GM18858 (cell line): Measurements from ENCODE around the gene EIF6.

ENCODE experiments used
- ATAC-seq: cut with Tn5 transposase; IDR thresholded peaks from one replicate; pipeline ENCODE4 v1.9.1; 2021; ENCODE audit not compliant: unreplicated experiment

The EIF6 gene

DNA sequence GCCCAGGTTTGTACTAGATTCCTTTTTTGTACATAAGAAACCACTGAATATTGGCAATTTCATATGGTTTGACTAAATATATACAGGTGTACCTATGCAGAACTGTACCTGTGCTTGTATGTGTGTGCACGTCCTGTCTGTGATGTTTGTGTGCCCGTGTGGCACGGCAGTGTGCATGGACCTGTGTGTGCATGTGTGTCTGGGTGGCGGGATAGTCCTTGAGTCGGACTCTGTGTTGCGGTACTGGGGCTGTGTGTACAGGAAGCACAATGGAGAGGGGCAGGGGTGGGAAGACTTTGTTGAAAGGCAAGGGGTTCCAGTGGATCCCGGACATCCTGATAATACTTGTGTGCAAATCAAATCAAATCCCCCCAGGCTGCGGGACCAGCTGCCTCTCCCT is 11.1 kb upstream of the EIF6 start:
- no peak for ATAC-seq

DNA sequence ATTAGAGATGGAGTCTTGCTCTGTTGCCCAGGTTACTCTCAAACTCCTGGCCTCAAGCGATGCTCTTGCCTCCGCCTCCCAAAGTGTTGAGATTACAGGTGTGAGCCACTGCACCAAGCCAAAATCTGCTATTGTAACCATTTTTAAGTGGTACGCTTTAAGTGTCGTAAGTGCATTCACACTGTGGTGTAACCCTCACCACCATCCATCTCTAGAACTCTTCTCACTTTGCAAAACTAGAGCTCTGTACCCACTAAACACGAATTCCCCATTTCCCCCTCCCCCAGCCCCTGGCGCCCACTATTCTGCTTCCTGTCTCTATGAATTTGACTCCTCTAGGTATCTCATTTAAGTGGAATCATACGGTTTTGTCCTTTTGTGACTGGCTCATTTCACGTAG is 10.5 kb upstream of the EIF6 start:
- no peak for ATAC-seq

DNA sequence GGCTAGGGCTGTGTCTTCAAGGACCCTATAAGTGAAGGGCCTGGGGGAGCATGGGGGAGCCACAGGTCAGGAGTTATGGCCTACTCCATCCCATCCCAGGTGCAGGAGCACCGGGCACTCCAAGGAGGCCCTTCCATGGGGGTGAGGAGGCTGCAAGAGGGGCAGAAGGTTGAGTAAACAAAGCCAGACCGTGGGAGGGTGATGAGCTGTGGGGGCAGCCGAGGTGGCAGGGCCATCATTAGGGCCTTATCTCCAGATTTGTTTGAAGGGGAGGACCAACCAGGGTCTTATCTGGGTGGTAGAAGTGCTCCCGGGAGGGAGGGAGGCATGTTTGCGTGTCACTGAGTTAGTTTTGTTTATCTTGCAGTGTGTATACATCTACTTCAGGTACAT is 9.7 kb upstream of the EIF6 start:
- no peak for ATAC-seq

DNA sequence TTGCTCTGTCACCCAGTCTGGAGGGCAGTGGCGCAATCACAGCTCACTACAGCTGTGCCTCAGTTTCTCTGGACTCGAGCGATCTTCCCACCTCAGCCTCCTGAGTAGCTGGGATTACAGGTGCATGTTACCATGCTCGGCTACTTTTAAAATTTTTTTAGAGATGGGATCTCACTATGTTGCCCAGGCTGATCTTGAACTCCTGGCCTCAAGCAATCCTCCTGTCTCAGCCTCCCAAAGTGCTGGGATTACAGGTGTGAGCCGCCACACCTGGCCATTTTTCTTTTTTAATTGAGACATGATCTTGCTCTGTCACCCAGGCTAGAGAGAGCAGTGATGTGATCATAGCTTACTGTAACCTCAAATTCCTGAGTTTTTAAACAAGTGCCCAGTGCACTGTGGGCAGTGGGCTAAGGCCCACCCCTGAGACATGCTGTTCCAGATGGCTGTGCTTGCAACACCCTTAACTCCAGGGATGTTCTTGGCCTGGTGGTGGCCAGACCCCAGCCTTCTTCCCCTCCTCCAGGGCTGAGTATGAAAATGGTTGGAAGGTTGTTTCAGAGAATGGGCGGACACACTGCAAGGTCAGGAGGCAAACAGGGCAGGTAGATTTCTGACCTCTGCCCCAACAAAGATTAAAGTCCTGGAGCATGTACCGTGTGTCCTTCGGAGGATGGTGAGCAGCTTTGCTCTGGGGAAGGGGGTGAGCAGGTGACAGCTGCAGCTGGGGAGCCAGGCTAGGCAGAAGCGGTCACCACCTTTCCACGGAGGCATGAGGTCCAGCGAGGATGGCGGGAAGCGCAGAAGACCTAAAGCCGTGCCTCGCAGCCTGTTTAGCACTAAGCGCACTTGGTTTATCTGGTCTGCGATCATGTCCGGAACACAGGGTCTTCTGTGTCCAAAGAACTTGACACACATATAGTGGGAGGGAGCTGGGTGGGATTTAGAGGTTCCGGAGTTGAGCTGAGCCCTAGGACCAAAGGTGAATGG is 9.0 kb upstream of the EIF6 start:
- ATAC-seq = no peak

DNA sequence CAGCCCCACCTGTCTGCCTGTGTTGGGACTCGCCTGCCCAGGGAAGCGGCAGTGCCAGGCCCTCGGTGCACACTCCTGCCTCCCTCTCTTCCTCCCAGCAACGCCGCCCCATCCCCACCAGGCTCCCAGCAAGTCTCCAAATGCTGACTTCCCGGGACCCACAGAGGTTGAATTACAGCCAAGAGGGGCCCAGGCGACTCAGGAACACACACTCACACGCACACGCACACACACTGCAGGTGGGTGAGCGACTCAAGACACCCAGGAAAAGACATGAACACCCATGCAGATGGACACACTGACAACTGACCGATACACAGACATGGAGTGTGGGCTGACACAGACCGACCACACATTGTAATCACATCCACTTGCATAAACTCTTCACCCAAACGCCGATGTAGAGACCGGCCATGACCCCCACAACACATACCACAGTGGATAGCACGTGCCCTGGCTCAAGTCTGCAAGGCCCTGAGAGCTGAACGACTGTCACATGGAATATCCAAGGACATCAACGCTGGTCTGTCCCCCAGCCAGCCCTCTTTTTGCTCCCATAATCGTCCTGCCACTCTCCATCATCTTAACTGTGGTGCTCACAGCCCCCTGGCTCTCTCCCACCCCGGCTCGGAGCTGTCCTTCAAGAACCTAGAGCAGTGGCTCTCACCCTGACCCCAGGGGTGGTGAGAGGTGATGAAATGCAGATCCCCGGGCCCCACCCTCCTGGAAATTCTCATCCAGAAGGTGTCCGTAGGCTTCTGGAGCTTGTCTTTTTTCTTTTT is 8.1 kb upstream of the EIF6 start:
- ATAC-seq = no peak

DNA sequence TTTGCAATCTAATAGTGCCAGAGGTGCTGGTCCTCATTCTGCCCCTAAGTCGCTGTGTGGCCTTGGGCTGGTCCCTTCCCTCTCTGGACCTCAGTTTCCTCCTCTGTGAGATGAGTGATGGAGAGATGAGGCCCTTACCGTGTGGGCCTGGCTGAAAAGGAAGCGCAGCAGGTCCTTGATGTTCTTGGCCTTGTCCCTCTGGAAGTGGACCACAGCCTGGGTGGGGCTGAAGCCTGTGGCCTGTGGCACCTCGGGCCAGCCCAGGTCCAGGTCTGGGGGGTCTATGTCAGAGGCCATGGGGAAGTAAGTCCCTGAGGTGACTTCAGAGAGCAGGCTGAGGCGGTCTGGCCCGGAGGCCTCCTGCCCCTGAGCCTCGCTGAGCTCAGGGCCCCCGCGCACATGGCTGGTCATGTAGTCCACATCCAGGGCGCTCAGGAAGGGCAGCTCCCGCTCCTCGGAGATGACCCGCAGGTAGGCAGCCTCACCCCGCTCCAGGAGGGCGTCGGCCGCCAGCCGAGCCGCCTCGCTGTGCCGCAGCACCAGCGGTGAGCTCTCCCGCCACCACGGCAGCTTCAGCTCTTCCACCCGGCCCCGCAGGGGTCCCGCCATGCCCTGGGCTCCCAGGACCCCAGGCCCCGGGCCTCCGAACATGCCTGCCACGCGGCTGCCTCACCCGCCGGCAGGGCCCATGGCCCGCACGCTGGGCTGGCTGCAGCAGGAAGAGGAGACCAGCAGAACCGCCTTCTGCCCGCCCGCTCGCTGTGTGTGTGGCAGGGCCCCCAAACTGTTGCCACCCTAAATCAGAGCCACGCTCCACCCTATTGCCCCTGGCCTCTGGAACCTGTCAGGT is 7.3 kb upstream of the EIF6 start, which contains the start of gene FAM83C:
TSS of gene FAM83C (minus strand) at position 772 of the 850 bp plus-strand sequence. CDS start at position 651, 121 bp downstream.
- ATAC-seq = no peak

DNA sequence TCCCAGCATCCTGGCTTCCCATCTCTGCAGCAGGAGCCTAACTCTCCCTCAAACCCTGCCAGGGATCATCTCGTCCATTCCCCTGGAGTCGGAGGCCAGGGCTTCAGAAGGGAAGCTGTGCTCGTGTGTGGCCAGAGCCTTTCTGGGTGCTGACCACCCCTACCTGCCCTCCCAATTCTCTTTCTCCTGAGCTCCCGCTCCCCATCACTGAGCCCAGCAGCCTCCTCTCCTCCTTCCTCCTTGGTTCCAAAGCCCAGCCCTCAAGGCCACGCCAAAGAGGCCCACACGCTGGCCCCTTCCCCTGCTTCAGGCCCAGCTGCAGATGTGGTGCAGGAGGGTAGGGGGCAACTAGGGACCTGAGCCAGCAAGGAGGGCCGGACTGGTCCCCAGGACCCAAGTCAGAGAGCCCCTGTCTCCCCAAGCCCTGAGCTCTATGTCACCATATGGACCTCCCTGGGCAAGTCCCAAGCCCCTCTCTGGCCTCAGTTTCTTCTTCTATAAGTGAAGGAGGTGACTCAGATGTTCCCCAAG is 6.4 kb upstream of the EIF6 start:
- ATAC-seq = no peak

DNA sequence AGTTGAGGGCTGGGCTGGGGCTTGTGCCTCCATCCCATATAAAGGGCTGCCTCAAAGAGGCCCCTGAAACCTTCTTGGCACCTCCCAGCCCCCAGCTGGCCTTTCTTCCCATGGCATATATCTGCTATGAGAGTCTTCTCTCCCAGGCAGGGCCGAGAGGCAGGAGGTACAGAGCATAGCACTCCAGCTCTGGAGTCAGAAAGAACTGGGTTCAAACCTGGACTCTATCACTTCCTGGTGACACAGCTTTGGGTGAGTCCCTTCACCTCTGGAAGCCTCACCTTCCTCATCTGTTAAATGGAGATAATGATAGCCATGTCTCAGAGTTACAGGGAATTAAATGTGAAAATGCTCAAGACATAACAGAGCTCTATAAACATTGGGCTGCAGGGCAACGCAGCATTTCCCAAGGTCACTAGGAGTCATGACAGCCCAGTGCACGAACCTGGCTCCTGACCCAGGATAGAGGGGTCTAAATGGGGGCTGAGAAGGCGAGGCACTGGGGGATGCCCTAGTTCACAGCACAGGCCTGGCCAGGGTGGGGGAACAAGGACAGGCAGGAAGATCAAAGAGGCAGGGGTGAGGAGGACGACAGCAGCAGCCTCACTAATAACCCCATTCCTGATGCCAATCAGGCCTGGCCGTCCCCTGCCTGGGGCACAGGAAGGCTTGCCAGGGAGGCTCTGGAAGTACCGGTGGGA is 5.8 kb upstream of the EIF6 start:
- ATAC-seq = no peak

DNA sequence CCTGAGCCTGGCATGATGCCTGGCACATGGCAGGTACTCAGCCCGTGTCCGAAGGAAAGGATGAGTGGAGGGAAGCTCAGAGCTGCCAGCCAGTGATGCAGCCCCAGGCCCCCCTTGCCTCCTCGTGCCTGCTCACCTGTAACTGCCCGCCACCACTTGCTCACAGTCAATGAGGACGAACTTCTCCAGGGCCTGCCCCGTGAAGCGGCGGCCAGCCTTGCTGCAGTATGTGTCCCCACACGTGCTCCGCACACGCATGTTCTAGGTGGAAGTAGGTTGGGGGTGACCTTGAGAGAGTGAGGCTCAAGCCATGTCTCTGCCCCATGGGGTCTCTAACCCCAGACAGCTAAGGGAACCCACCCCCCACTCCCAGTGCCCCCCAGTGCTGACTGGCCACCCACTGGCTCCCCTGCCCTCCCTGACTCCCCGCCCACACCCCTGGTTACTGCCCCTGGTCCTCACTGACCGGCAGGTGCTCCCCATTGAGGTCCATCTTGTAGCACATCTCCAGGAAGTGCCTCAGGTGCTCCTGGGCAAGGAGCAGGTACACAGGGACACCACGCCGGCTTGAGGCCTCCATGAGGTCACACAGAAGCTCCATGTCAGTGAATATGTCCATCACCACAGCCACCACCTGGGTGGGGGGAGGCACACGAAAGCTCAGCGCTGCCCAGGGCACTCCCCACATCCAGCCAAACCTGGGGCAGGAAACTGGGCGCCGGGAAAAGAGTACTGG is 3.9 kb upstream of the EIF6 start:
- no peak for ATAC-seq

DNA sequence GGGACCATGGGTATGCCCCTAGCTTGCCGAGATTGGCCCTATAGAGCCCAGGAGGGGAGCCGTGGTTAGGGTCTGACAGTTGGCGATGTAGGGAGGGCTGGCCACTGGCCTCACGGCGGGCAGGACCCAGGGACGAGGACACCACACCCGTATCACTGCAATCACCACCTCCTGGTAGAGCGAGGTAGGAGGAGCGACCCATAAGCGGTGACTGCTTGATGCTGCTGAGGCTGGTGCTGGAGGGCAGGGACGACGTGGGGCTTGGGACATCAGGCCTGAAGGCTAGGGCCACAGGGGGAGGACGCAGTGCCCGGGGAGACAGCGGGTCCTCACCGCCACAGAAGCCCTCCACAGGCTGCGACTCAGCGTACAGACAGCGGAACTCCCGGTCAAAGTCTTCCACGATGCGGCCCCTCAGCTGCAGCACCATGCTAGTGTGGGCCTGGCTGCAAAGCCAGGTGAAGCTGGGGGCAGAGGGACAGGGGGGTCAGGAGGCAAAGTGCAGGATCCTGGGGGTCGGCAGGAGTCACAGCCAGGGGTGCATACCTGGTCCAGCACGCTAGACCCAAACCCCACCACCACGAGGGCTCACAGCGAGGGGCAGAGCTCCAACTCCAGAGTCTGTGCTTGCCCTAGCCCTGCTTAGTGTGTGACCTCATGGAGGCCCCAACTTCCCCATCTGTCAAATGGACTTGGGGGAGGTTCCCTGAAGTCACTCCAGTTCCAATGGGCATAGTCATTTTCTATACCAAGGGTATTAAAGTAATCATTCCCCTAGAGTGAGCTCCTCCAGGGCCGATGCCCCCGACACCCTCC is 3.1 kb upstream of the EIF6 start:
- no peak for ATAC-seq

DNA sequence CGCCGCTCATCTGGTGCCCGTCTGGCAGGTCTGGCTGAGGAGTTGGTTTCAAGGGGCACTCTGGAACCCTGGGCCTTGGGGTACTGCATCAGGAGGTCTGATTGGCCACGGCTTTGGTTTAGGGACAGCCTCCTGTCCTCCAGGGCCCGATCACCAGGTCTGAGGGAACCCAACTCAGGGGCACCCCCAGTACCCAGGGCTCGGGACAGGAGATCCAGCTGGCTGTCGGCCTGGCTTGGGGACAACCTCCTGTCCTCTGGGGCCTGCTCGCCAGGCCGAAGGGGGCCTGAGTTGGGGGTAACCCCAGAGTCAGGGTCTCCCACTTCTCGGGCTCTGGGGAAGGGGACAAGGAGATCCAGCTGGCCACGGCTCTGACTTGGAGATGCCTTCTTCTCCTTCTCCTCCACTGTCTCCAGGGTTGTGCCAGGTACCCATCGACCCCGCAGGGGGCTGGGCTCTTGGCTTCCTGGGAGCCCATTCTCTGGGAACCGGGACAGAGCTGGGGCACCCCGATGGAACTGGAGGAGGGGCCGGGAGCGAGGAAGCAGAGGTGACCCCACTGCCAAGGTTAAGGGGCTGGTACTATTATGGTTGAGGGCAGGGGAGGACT is 2.4 kb upstream of the EIF6 start:
- no peak for ATAC-seq

DNA sequence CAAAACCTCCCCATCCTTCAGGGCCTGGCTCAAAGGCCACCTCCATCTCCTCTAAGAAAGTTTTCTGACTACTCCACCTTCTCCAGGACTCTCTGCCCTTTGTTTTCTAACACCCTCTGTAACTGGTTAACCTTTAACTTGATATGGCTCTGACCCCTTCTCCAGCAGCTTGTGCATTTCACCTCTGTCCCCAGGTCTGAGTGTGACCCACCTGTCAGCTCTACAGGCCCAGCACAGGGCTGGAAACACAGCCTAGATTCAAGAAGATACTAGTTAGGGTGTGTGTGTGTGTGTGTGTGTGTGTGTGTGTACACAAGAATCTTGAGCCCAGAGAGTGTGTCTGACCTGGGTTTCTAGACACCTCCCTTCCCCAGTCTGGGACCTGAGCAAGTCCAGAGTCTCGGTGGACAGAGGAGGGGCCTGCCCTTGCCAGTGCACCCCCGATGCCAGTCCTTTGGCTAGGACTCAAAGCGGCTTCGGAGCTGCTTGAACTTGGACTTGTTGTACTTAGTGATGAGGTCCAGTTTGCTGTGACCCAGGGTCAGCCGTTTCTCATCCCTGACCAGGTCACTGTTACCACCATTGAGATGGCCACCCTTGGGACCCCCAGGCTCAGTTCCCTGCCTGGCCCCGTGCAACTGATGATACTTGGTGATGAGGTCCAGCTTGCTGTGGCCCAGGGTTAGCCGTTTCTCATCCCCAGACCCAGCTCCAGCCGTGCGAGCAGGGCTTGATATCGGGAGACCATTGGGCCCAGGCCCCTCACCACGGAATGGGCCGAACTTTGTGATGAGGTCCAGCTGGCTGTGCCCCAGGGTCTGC is 1.7 kb upstream of the EIF6 start:
- ATAC-seq = no peak

DNA sequence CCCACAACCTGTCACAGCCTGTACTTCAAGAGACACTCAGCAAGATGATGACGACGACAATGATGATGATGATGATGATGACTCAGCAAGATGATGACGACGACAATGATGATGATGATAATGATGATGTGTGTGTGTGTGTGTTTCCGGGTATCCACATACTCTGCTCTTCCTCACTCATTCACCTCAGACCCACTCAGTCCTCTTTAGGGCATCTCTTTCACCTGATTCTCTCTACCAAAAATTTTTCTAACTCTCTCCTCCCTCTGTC is 1.2 kb upstream of the EIF6 start:
- no peak for ATAC-seq

DNA sequence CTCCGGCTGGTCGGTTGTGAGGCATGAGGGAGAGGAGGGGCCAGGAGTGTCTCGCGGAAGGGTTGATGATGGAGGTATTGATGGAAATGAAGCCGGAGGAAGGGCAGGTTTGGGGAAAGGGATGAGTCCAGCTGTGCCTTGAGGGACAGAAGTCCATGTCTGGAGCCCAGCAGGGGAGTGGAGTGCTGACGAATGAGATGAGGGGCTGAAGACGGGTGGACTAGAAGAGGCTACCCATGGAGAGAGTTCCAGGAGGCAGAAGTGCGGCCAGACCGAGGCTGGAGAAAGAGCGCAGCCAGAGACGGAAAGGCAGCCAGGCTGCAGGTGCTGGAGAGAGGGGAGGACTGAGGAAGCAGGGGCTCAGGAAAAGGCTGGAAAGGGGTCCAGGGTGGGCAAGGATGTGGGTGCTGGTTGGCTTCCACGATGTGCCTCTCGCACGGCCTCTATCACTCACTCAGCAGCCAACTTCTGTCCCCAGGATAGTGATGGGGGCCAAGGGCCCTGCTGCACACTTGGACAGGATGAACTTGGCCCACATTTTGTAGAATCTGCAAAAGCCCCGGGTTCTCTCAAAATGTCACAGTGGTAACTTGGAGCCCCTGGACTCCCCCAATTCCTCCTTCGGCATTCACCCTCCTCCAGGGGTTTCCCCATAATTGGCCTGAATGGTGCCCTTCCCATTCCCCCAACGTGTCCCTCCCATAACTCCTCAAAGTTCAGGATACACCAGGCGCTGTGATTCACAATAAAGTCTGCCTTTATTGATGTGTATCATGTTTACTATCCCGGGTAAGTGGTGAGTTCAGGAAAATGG is 627 bp upstream of the EIF6 start:
- ATAC-seq = no peak

DNA sequence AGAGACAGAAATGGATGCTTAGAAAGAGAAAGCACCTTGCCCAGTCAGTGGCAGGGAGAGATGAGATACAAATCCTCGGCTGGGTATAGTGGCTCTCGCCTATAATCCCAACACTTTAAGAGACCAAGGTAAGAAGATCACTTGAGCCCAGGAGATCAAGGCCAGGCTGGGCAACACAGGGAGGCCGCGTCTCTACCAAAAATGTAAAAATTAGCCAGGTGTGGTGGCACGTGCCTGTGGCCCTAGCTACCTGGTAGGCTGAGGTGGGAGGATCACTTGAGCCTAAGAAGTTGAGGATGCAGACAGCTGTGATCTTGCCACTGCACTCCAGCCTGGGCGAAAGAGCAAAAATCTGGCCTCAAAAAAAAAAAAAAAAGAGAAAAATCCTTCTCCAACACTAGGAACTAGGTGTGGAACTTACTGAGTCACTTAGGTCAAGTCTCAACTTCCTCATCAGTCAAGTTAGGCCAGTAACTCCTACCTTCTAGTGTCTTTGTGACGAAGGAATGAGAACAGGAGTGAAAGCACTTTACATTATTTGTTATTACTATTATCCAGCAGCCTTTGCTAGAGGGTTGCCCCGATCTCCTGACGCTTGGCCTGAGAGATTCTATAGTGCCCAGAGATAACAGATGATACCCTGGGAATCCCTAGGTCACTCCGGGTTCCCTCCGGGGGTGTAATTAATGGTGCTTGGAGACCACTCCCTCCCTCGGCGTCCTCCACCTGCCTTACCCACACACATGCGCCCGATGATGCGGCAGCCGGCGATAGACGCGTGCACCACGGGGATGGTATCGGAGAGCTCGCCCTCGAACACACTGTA is 918 bp downstream of the EIF6 start:
- ATAC-seq = no peak

DNA sequence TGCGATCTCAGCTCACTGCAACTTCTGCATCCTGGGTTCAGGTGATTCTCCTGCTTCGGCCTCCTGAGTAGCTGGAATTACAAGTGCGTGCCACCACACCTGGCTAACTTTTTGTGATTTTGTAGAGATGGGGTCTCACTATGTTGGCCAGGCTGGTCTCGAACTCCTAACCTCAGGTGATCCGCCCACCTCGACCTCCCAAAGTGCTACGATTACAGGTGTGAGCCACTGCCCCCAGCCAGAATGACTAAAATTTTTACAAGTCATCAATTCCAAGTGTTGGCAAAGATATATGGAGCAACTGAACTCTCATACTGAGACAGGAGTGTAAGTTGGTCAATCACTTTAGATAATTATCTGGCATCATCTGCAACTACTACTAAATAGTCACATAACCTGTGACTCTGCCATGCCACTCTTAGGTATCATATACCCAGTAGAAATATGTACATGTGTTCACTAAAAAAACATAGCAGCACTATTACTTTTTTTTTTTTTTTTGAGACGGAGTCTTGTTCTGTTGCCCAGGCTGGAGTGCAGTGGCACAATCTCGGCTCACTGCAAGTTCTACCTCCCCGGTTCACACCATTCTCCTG is 3.0 kb downstream of the EIF6 start:
- ATAC-seq = no peak
